GM04504 (cell line): ENCODE results near the gene SHISAL2B.
"Not testable (repeated sequence)": the region's sequence is repeated elsewhere in the genome, so short reads cannot be mapped to it uniquely, and the experiment has no call there.

Experiments
- DNase-seq: peaks from one replicate; pipeline ENCODE4 v3.0.0-alpha.2; 2012; ENCODE audit warnings: low read depth

SHISAL2B gene

GRCh38 chr5:64690417-64691151 is at the start of gene SHISAL2B:
SHISAL2B (plus strand) TSS chr5:64690503; CDS start chr5:64690624, 121 bp downstream.
- no peak for DNase-seq

- no peak for DNase-seq
These were observed 45.5 kb upstream of the SHISAL2B start for GRCh38 chr5:64644831-64645230.

GRCh38 chr5:64646169-64646568 is 44.1 kb upstream of the SHISAL2B start:
- no peak for DNase-seq

GRCh38 chr5:64649512-64649911 is 40.8 kb upstream of the SHISAL2B start:
- DNase-seq: no peak

- DNase-seq: no peak
These were observed 36.3 kb upstream of the SHISAL2B start for GRCh38 chr5:64653766-64654560.

- DNase-seq: no peak
These were observed 35.8 kb upstream of the SHISAL2B start for GRCh38 chr5:64654561-64654938.

- no peak for DNase-seq
These were observed 34.7 kb upstream of the SHISAL2B start for GRCh38 chr5:64655596-64655995.

GRCh38 chr5:64659289-64659688 is 31.0 kb upstream of the SHISAL2B start:
- no peak for DNase-seq

- peak; percentile 3 for DNase-seq
These were observed 27.1 kb upstream of the SHISAL2B start for GRCh38 chr5:64663181-64663580.

GRCh38 chr5:64665243-64665642 is 25.1 kb upstream of the SHISAL2B start:
- no peak for DNase-seq

GRCh38 chr5:64666078-64666477 is 24.2 kb upstream of the SHISAL2B start:
- no peak for DNase-seq

- DNase-seq: no peak
These were observed 23.2 kb upstream of the SHISAL2B start for GRCh38 chr5:64667068-64667467.

- DNase-seq: no peak
These were observed 20.0 kb upstream of the SHISAL2B start for GRCh38 chr5:64670277-64670676.

GRCh38 chr5:64671678-64672077 is 18.6 kb upstream of the SHISAL2B start:
- DNase-seq: no peak

- DNase-seq: no peak
These were observed 11.9 kb upstream of the SHISAL2B start for GRCh38 chr5:64678374-64678773.

GRCh38 chr5:64680289-64680688 is 10.0 kb upstream of the SHISAL2B start:
- no peak for DNase-seq

- DNase-seq: no peak
These were observed 7.7 kb upstream of the SHISAL2B start for GRCh38 chr5:64682608-64683007.

- DNase-seq: no peak
These were observed 4.4 kb upstream of the SHISAL2B start for GRCh38 chr5:64685866-64686265.

- no peak for DNase-seq
These were observed 1.9 kb upstream of the SHISAL2B start for GRCh38 chr5:64688391-64688790.

GRCh38 chr5:64688965-64689364 is 1.3 kb upstream of the SHISAL2B start:
- no peak for DNase-seq

- no peak for DNase-seq
These were observed 243 bp upstream of the SHISAL2B start for GRCh38 chr5:64690104-64690416.

- no peak for DNase-seq
These were observed 988 bp downstream of the SHISAL2B start for GRCh38 chr5:64691291-64691690.

- DNase-seq: no peak
These were observed 3.3 kb downstream of the SHISAL2B start for GRCh38 chr5:64693636-64694035.

- not testable (repeated sequence) for DNase-seq
These were observed 6.1 kb downstream of the SHISAL2B start for GRCh38 chr5:64696414-64696813.
